Germinal center (tissue), 1 donor: Measurements from ENCODE around the gene CNOT11.
A peak's percentile ranks its signal among the peaks of the same experiment; 100 is the strongest.
"Not testable (repeated sequence)": the region's sequence is repeated elsewhere in the genome, so short reads cannot be mapped to it uniquely, and the experiment has no call there.

ENCODE experiments used
- DNase-seq: peaks from one replicate; pipeline ENCODE4 v3.0.0; 2012; ENCODE audit warnings: mixed read lengths, low spot score

The CNOT11 gene

GRCh38 chr2:101245468-101245867, 7.2 kb upstream of the CNOT11 start:
- not testable (repeated sequence) for DNase-seq

GRCh38 chr2:101248756-101249155, 3.9 kb upstream of the CNOT11 start:
- DNase-seq: not testable (repeated sequence)

- DNase-seq: no peak
These were observed 2.9 kb upstream of the CNOT11 start for GRCh38 chr2:101249826-101250225.

- not testable (repeated sequence) for DNase-seq
These were observed 1.4 kb upstream of the CNOT11 start for GRCh38 chr2:101251246-101251781.

GRCh38 chr2:101251844-101252407, 760 bp upstream of the CNOT11 start:
- DNase-seq: peak; percentile 42

- peak; percentile 64 for DNase-seq
These were observed 472 bp downstream of the CNOT11 start for GRCh38 chr2:101253013-101253702.

GRCh38 chr2:101253703-101254450, 1.2 kb downstream of the CNOT11 start:
- DNase-seq: no peak

GRCh38 chr2:101255501-101255900, 2.8 kb downstream of the CNOT11 start:
- DNase-seq: no peak

GRCh38 chr2:101256316-101256715, 3.6 kb downstream of the CNOT11 start:
- no peak for DNase-seq

- DNase-seq: no peak
These were observed 6.1 kb downstream of the CNOT11 start for GRCh38 chr2:101258804-101259203.

GRCh38 chr2:101262142-101262541, 9.5 kb downstream of the CNOT11 start:
- no peak for DNase-seq

GRCh38 chr2:101263377-101263800, 10.7 kb downstream of the CNOT11 start:
- no peak for DNase-seq

- DNase-seq: no peak
These were observed 11.8 kb downstream of the CNOT11 start for GRCh38 chr2:101264360-101264939.

GRCh38 chr2:101265893-101266499, 13.3 kb downstream of the CNOT11 start:
- no peak for DNase-seq

- DNase-seq: no peak
These were observed 15.3 kb downstream of the CNOT11 start for GRCh38 chr2:101267671-101268656.

- DNase-seq: no peak
These were observed 18.1 kb downstream of the CNOT11 start for GRCh38 chr2:101270700-101271259.

- DNase-seq: no peak
These were observed 19.5 kb downstream of the CNOT11 start for GRCh38 chr2:101272045-101272784.

- no peak for DNase-seq
These were observed 20.4 kb downstream of the CNOT11 start for GRCh38 chr2:101273056-101273455.

- DNase-seq: no peak
These were observed 21.5 kb downstream of the CNOT11 start for GRCh38 chr2:101274142-101274541.

GRCh38 chr2:101277111-101277510, 24.4 kb downstream of the CNOT11 start:
- DNase-seq: no peak
